Activated B cell treated with CpG ODN at 0.5 μM for 24 hours (primary cell): Measurements from ENCODE around the gene ASCC2. TPM values are rescaled to one million over a fixed set of nuclear protein-coding genes. Genes with fewer than 3 reads are reported as not detected.

ENCODE experiments used
- ATAC-seq: fragments of 200-7000 bp; cut with Tn5 transposase; one replicate; pipeline ENCODE4 v1.10.0; 2021; ENCODE audit warnings: low read depth, mild to moderate bottlenecking, moderate library complexity
- CTCF ChIA-PET: fragments of 350-600 bp; sonication (Branson Sonifier 250); formaldehyde crosslinking; loops from one replicate; lab custom pipeline; 2021; ENCODE audit warnings: antibody characterized with exemption; lab: Charles Lee
- POLR2A ChIA-PET: fragments of 350-600 bp; sonication (Branson Sonifier 250); formaldehyde crosslinking; loops from one replicate; lab custom pipeline; 2021; ENCODE audit warnings: antibody characterized with exemption; lab: Charles Lee
- DNase-seq: peaks from one replicate; pipeline ENCODE4 v3.0.0; 2022
- H3K27ac Mint-ChIP-seq: one replicate; pipeline ENCODE4 v1.8.0; 2020; ENCODE audit warnings: mixed read lengths
- H3K27me3 Mint-ChIP-seq: one replicate; pipeline ENCODE4 v1.8.0; 2021; ENCODE audit warnings: mixed read lengths
- H3K36me3 Mint-ChIP-seq: one replicate; pipeline ENCODE4 v1.8.0; 2021; ENCODE audit warnings: low read depth, mixed read lengths
- H3K4me1 Mint-ChIP-seq: one replicate; pipeline ENCODE4 v1.8.0; 2021; ENCODE audit warnings: mixed read lengths
- H3K4me3 Mint-ChIP-seq: one replicate; pipeline ENCODE4 v1.8.0; 2020; ENCODE audit warnings: mild to moderate bottlenecking, mixed read lengths
- H3K9me3 Mint-ChIP-seq: one replicate; pipeline ENCODE4 v1.8.0; 2020; ENCODE audit warnings: mixed read lengths
- CTCF ChIP-seq: fragments of 200-600 bp; IDR thresholded peaks from one replicate; pipeline ENCODE4 v1.8.0; 2022; ENCODE audit warnings: antibody characterized with exemption, mild to moderate bottlenecking
- intact Hi-C: fragments of 100-400 bp; cut with micrococcal nuclease; formaldehyde crosslinking; loops from one replicate; pipeline ENCODE4 v1.15.1; 2024
- total RNA-seq: library from RNA; stranded (reverse); gene quantifications from 2 replicates; pipeline ENCODE4 v1.2.3, GENCODE V29; 2022

The ASCC2 gene
- total RNA-seq, 1 donor from 2014 or later, result 89.7 TPM

DNA sequence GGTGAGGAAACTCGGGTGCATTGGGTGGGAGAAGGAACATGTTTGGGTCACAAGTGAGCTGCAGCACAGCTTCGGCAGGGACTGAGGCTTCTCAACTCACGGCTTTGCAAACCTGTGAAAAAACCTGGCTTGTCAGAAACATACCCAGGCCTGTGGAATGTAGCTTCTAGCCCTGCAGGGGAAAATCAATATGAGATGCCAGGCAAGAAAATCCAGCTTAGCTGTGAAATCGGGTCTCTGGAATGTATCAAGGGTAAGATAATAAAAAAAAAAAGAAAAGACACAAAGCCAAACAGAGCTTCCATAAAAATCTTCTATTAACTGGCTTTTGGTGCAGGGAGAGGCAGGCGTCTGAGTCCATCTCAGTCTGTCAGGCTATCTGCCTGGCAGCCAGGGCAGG, 42.4 kb downstream of the ASCC2 start:
- Mint-ChIP-seq H3K4me3 (no peak overlapping the region), H3K9me3 (no peaks in the 10 kb centered on the region), H3K27me3 (no peaks in the 10 kb centered on the region), H3K27ac (no peak overlapping the region), H3K36me3 (peaks cover 80% of the 10 kb centered on the region), H3K4me1 (peaks cover 12% of the 10 kb centered on the region)
- no peak for TF ChIP-seq CTCF
- no peak for ATAC-seq
- no peak for DNase-seq
- intact Hi-C loops, result no loop called here
- ChIA-PET CTCF (no interaction called here), POLR2A (interaction anchor here (0.7 kb wide), 1 partner anchor 87 kb away, joined by 4 read pairs; the partner anchor contains the start of gene MTMR3)

DNA sequence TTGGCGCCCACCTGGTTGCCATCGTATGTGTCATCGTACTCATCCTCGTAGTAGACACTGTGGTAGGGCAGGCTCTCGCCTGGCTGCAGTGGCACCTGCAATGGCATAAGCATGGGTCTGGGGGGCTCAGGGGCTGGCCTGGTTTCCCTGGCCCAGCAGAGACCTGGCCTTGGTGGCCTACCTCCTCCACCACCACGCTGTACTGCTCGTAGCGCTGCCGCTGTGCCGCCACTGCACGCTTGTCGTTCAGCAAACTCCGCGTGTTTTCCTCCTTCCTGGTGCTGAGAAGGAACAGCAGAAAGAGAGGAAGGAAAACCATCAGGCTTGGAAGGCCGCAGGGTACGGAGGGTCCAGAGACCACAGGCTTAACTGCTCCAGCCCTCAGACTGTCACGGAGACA, 44.7 kb downstream of the ASCC2 start:
- ATAC-seq (no peak), DNase-seq (no peak)
- ChIA-PET CTCF (no interaction called here), POLR2A (no interaction called here)
- Mint-ChIP-seq H3K4me1 (peaks cover 7% of the 10 kb centered on the region), H3K4me3 (no peak overlapping the region), H3K27me3 (no peaks in the 10 kb centered on the region), H3K36me3 (peaks cover 84% of the 10 kb centered on the region), H3K9me3 (no peaks in the 10 kb centered on the region), H3K27ac (no peak overlapping the region)
- intact Hi-C loops, result no loop called here
- TF ChIP-seq CTCF, result no peak

GRCh38 chr22:29790061-29790460, 48.0 kb downstream of the ASCC2 start:
- Mint-ChIP-seq H3K27ac (no peak overlapping the region), H3K4me3 (no peak overlapping the region), H3K9me3 (no peaks in the 10 kb centered on the region), H3K36me3 (peaks cover 75% of the 10 kb centered on the region), H3K27me3 (no peaks in the 10 kb centered on the region), H3K4me1 (no peaks in the 10 kb centered on the region)
- intact Hi-C loops, result no loop called here
- TF ChIP-seq CTCF, result no peak
- ATAC-seq (no peak), DNase-seq (no peak)
- POLR2A ChIA-PET, result no interaction called here
- CTCF ChIA-PET, result no interaction called here

DNA sequence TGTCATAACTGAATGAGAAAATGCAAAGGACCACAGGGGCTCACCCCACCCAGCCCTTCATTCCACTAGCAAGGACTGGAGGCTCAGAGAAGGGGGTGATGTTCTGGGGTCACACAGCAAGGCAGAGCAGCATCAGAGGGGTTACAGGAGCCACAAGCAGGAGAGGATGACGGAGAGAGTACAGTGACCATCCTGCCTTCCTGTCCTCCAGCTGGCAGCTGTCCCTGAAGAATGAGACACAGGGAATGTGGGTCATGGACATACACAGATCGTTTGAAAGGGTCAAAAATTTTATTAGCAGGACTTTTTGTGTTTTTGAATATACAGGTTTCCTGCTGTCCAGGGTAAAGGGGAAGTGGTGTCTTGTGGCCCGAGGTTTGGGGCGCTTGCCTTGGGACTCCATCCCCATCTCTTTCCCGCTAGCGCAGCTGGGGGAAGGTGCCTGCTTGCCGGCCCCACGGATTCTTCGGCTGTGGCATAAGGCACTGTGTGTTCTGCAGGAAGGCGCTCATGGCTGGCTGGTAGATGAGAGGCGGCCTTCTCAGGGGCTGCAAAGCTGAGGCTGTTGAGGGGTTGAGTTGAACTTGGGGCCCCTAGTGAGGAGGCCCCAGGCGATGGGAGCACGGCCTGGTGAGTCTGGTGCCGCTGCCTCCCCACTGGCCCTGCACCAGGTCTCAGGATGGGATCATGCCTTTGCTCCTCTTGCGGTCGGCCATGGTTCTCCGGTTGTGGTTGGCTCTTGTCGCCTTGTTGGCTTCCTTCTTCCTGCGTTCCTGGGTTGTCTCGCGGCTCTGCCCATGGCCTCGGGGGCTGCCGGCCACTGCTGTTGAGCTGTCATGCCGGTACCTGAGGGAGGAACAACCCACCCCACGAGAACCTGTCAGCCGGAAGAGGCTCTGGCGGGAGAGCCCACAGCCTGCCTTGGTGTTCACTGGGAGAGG, 49.5 kb downstream of the ASCC2 start:
- H3K27me3 Mint-ChIP-seq, result no peaks in the 10 kb centered on the region
- no peak overlapping the region for H3K27ac Mint-ChIP-seq
- DNase-seq, result no peak
- ATAC-seq, result no peak
- no peaks in the 10 kb centered on the region for H3K9me3 Mint-ChIP-seq
- H3K36me3 Mint-ChIP-seq, result peaks cover 69% of the 10 kb centered on the region
- no peak for TF ChIP-seq CTCF
- peaks cover 8% of the 10 kb centered on the region for H3K4me1 Mint-ChIP-seq
- CTCF ChIA-PET, result no interaction called here
- POLR2A ChIA-PET, result no interaction called here
- intact Hi-C loops, result no loop called here
- H3K4me3 Mint-ChIP-seq, result no peak overlapping the region

DNA sequence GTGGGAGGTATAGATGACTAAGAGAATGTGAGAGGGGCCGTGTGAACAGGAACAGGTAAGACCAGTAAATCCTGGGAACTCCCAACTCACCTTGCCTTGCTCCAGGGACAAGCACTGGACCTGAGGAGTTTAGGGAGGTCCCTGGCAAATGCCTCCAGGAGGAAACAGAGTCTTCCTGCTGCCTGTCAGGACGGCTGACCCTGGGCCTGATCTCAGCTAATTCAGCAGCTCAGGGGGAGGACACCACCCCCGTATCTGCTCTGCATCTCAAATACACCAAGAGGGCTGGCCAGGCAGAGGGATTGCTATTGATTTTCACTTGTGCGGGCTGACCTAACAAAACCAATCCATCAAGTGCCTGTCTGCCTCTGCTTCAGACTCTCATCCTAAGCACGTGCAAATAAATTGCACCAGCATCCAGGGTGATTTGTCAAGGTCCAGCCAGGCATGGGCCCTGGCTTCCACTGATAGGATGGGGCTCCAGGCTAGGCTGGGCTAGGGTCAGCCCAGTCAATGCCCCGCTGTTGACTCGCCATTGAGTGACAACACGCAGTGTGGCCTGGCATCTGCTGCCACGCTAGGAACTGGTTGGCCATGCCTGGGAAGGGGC, 50.6 kb downstream of the ASCC2 start:
- Mint-ChIP-seq H3K27ac (no peak overlapping the region), H3K4me3 (no peak overlapping the region), H3K4me1 (peaks cover 8% of the 10 kb centered on the region), H3K9me3 (no peaks in the 10 kb centered on the region), H3K36me3 (peaks cover 58% of the 10 kb centered on the region), H3K27me3 (no peaks in the 10 kb centered on the region)
- DNase-seq, result no peak
- POLR2A ChIA-PET, result no interaction called here
- ATAC-seq, result no peak
- intact Hi-C loops, result no loop called here
- TF ChIP-seq CTCF, result no peak
- CTCF ChIA-PET, result no interaction called here
